ENCODE measurements around the gene AIFM2. TPM values are rescaled to one million over a fixed set of nuclear protein-coding genes. Genes with fewer than 3 reads are reported as not detected.

Gene AIFM2
- polyA plus RNA-seq, 2 of the 4 experiments (the other 2 are of a cell fraction) = 30.0 to 34.8 TPM

DNA sequence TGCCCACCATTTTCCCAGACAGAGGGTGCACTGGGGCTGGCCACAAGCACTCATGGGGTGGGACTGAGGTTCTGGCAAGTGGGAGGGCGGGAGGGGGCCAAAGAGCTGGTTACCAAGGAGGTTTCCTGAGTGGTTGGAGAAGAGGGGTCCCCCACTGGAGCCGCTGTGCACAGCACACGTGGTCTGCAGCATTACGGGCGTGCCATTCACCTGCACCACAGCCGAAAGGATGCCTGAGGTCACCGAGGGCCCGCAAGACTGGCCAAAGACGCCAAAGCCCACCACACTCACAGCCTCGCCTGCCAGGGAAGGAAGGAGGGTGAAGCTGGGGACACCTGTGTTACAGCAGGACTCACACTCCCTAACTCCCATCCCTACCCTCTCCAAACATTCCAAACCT is 9.9 kb upstream of the AIFM2 start (continued):
- TF ChIP-seq, protein P1, sequence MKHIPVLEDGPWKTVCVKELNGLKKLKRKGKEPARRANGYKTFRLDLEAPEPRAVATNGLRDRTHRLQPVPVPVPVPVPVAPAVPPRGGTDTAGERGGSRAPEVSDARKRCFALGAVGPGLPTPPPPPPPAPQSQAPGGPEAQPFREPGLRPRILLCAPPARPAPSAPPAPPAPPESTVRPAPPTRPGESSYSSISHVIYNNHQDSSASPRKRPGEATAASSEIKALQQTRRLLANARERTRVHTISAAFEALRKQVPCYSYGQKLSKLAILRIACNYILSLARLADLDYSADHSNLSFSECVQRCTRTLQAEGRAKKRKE (CRISPR knock-in tag; IDR thresholded peaks at IDR 0.05; ENCODE audit: low read depth) = no peak

DNA sequence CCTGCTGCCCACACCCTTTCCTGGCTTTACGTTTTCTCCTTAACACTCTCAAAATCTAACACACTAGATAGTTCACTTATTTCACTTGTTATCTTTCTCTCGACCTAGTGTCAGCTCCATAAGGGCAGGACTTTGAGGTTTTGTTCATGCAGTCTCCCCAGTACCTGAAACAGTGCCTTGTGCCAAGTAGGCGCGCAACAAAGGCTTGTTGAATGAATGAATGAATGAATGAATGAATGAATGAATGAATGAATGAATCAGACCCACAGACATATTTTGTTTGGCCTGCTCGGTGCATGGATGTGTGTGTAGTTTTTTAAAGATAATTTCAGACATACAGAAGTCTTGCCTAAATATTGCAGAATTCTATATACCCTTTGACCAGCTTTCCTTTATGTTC is 7.7 kb upstream of the AIFM2 start:
- CTCF ChIA-PET = interaction anchor here (14.0 kb wide), 1 partner anchor 19 kb away, joined by 228 read pairs; no protein-coding TSS in a partner anchor
- no peak for DNase-seq (ENCODE audit: low read depth in 1 of 2, low spot score in 1 of 2)
- no peak overlapping the region for H3K4me3 ChIP-seq
- TF ChIP-seq, protein P2, sequence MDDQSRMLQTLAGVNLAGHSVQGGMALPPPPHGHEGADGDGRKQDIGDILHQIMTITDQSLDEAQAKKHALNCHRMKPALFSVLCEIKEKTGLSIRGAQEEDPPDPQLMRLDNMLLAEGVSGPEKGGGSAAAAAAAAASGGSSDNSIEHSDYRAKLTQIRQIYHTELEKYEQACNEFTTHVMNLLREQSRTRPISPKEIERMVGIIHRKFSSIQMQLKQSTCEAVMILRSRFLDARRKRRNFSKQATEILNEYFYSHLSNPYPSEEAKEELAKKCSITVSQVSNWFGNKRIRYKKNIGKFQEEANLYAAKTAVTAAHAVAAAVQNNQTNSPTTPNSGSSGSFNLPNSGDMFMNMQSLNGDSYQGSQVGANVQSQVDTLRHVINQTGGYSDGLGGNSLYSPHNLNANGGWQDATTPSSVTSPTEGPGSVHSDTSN (IDR thresholded peaks at IDR 0.05) = no peak
- no peak for TF ChIP-seq MYC (IDR thresholded peaks at IDR 0.05; ENCODE audit: borderline replicate concordance, low read length)
- no peak for TF ChIP-seq POLR2AphosphoS2 (conservative IDR thresholded peaks at IDR 0.05; ENCODE audit: low read length)
- no peak for TF ChIP-seq ZC3H11A (IDR thresholded peaks at IDR 0.05)
- TF ChIP-seq PHF8 (IDR thresholded peaks at IDR 0.05; ENCODE audit: borderline replicate concordance, low read depth) = no peak
- TF ChIP-seq POLR2A (IDR thresholded peaks at IDR 0.05; ENCODE audit: low read length) = no peak
- TF ChIP-seq, protein P3, sequence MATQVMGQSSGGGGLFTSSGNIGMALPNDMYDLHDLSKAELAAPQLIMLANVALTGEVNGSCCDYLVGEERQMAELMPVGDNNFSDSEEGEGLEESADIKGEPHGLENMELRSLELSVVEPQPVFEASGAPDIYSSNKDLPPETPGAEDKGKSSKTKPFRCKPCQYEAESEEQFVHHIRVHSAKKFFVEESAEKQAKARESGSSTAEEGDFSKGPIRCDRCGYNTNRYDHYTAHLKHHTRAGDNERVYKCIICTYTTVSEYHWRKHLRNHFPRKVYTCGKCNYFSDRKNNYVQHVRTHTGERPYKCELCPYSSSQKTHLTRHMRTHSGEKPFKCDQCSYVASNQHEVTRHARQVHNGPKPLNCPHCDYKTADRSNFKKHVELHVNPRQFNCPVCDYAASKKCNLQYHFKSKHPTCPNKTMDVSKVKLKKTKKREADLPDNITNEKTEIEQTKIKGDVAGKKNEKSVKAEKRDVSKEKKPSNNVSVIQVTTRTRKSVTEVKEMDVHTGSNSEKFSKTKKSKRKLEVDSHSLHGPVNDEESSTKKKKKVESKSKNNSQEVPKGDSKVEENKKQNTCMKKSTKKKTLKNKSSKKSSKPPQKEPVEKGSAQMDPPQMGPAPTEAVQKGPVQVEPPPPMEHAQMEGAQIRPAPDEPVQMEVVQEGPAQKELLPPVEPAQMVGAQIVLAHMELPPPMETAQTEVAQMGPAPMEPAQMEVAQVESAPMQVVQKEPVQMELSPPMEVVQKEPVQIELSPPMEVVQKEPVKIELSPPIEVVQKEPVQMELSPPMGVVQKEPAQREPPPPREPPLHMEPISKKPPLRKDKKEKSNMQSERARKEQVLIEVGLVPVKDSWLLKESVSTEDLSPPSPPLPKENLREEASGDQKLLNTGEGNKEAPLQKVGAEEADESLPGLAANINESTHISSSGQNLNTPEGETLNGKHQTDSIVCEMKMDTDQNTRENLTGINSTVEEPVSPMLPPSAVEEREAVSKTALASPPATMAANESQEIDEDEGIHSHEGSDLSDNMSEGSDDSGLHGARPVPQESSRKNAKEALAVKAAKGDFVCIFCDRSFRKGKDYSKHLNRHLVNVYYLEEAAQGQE (IDR thresholded peaks at IDR 0.05) = no peak
- no peak for TF ChIP-seq MAZ (IDR thresholded peaks at IDR 0.05; ENCODE audit: borderline replicate concordance, low read depth, low read length)
- no peak for TF ChIP-seq EHF (CRISPR knock-in tag; IDR thresholded peaks at IDR 0.05)
- no peak for TF ChIP-seq RCOR1 (IDR thresholded peaks at IDR 0.05; ENCODE audit: low read depth, low read length)
- TF ChIP-seq, protein P4, sequence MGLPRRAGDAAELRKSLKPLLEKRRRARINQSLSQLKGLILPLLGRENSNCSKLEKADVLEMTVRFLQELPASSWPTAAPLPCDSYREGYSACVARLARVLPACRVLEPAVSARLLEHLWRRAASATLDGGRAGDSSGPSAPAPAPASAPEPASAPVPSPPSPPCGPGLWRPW (IDR thresholded peaks at IDR 0.05) = no peak
- TF ChIP-seq TP53 (CRISPR knock-in tag; IDR thresholded peaks at IDR 0.05) = no peak
- TF ChIP-seq, protein P5, sequence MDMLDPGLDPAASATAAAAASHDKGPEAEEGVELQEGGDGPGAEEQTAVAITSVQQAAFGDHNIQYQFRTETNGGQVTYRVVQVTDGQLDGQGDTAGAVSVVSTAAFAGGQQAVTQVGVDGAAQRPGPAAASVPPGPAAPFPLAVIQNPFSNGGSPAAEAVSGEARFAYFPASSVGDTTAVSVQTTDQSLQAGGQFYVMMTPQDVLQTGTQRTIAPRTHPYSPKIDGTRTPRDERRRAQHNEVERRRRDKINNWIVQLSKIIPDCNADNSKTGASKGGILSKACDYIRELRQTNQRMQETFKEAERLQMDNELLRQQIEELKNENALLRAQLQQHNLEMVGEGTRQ (IDR thresholded peaks at IDR 0.05) = no peak
- no peak for TF ChIP-seq ZSCAN20 (CRISPR knock-in tag; IDR thresholded peaks at IDR 0.05)
- TF ChIP-seq RARB (CRISPR knock-in tag; IDR thresholded peaks at IDR 0.05) = no peak
- no peak for TF ChIP-seq ZNF302 (CRISPR knock-in tag; IDR thresholded peaks at IDR 0.05)
- peaks cover 9% of the 10 kb centered on the region for H3K4me1 ChIP-seq
- no peak for ATAC-seq
- 83% methylated on average over 5 of the region's 5 CpGs for WGBS (ENCODE audit: missing lambda C conversion rate)
- no peak for FAIRE-seq
- H3K27ac ChIP-seq = no peak overlapping the region
- H3K9me3 ChIP-seq = no peaks in the 10 kb centered on the region
- H3K4me2 ChIP-seq = no peak overlapping the region
- POLR2A ChIA-PET = interaction anchor here (1.2 kb wide), 1 partner anchor 30 kb away, joined by 8 read pairs; the partner anchor contains the start of gene SAR1A

DNA sequence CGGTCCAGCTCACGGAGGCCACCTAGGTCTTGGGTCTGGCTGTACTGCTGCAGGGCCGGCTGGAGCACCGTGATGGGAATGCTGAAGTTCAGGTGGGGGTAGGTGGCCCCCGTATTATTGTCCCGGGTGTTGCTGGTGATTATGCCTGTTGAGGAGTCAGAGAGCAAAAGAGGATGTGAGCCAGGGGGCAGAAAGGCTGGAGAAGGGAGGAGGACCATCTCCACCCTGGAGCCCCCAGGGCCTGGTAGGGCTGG is 7.3 kb upstream of the AIFM2 start:
- H3K4me2 ChIP-seq = no peak overlapping the region
- DNase-seq (ENCODE audit: low read depth in 1 of 2, low spot score in 1 of 2) = no peak
- no peaks in the 10 kb centered on the region for H3K9me3 ChIP-seq
- CTCF ChIA-PET = interaction anchor here (14.0 kb wide), 1 partner anchor 19 kb away, joined by 228 read pairs; no protein-coding TSS in a partner anchor
- peaks cover 6% of the 10 kb centered on the region for H3K4me1 ChIP-seq
- H3K4me3 ChIP-seq = no peak overlapping the region
- no peak for ATAC-seq
- POLR2A ChIA-PET = interaction anchor here (1.2 kb wide), 1 partner anchor 30 kb away, joined by 8 read pairs; the partner anchor contains the start of gene SAR1A
- FAIRE-seq = no peak
- WGBS (ENCODE audit: missing lambda C conversion rate) = 93% methylated on average over 6 of the region's 6 CpGs
- no peak overlapping the region for H3K27ac ChIP-seq
- no peak for TF ChIP-seq HDAC2 (IDR thresholded peaks at IDR 0.05)
- TF ChIP-seq, protein P6, sequence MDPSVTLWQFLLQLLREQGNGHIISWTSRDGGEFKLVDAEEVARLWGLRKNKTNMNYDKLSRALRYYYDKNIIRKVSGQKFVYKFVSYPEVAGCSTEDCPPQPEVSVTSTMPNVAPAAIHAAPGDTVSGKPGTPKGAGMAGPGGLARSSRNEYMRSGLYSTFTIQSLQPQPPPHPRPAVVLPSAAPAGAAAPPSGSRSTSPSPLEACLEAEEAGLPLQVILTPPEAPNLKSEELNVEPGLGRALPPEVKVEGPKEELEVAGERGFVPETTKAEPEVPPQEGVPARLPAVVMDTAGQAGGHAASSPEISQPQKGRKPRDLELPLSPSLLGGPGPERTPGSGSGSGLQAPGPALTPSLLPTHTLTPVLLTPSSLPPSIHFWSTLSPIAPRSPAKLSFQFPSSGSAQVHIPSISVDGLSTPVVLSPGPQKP (IDR thresholded peaks at IDR 0.05; ENCODE audit: low read depth, low read length) = no peak
- TF ChIP-seq, protein P5 (IDR thresholded peaks at IDR 0.05) = no peak
- TF ChIP-seq KDM1A (IDR thresholded peaks at IDR 0.05; ENCODE audit: low read depth) = no peak
- TF ChIP-seq MAZ (IDR thresholded peaks at IDR 0.05; ENCODE audit: borderline replicate concordance, low read depth, low read length) = no peak
- TF ChIP-seq, protein P7, sequence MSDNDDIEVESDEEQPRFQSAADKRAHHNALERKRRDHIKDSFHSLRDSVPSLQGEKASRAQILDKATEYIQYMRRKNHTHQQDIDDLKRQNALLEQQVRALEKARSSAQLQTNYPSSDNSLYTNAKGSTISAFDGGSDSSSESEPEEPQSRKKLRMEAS (IDR thresholded peaks at IDR 0.05) = no peak
- TF ChIP-seq POLR2AphosphoS2 (conservative IDR thresholded peaks at IDR 0.05; ENCODE audit: low read length) = no peak
- TF ChIP-seq, protein P3 (IDR thresholded peaks at IDR 0.05) = no peak
